IPS DF 6.9 (cell line): Measurements from ENCODE around the gene APOO.
"Not testable (repeated sequence)": the region's sequence is repeated elsewhere in the genome, so short reads cannot be mapped to it uniquely, and the experiment has no call there.

Experiments
- DNase-seq: peaks from one replicate; pipeline ENCODE4 v3.0.0-alpha.2; 2013; ENCODE audit warnings: low read depth, low spot score
- H3K27ac ChIP-seq: one replicate; pipeline ENCODE4 v1.5.1; 2013; ENCODE audit warnings: low read length, control low read depth
- H3K27me3 ChIP-seq: 2 replicates; pipeline ENCODE4 v1.6.1; 2013; ENCODE audit warnings: mild to moderate bottlenecking, low read length; ENCODE audit not compliant: control insufficient read depth, insufficient read depth
- H3K36me3 ChIP-seq: 2 replicates; pipeline ENCODE4 v1.6.1; 2013; ENCODE audit warnings: low read length; ENCODE audit not compliant: control insufficient read depth, insufficient read depth
- H3K4me1 ChIP-seq: 2 replicates; pipeline ENCODE4 v1.6.1; 2013; ENCODE audit warnings: low read length; ENCODE audit not compliant: control insufficient read depth, insufficient read depth
- H3K4me3 ChIP-seq: 2 replicates; pipeline ENCODE4 v1.5.1; 2013; ENCODE audit warnings: mild to moderate bottlenecking, low read length
- H3K9me3 ChIP-seq: 2 replicates; pipeline ENCODE4 v1.6.1; 2013; ENCODE audit warnings: low read length, inconsistent platforms; ENCODE audit not compliant: control insufficient read depth, insufficient read depth
- WGBS: extraction: QIAGEN DNeasy Blood & Tissue Kit; methylation state at CpG from one replicate; pipeline ENCODE4 v1.1.7; 2013; ENCODE audit warnings: mixed read lengths, missing lambda C conversion rate; ENCODE audit not compliant: insufficient read length, insufficient coverage; 5-methylcytosine and 5-hydroxymethylcytosine counted together

The APOO gene

GRCh38 chrX:23861215-23861896 lies 46.4 kb downstream of the APOO start:
- no CpG with 5 or more reads among the region's 6 CpGs for WGBS
- Histone ChIP-seq H3K36me3 (no peaks in the 10 kb centered on the region), H3K27me3 (no peaks in the 10 kb centered on the region), H3K4me1 (no peaks in the 10 kb centered on the region), H3K9me3 (no peaks in the 10 kb centered on the region), H3K4me3 (no peak overlapping the region), H3K27ac (no peak overlapping the region)
- DNase-seq = no peak

GRCh38 chrX:23859238-23859637 lies 48.5 kb downstream of the APOO start:
- not testable (repeated sequence) for H3K4me1 ChIP-seq, H3K27me3 ChIP-seq, H3K36me3 ChIP-seq, DNase-seq, H3K9me3 ChIP-seq, H3K4me3 ChIP-seq, H3K27ac ChIP-seq
- no CpG with 5 or more reads among the region's 7 CpGs for WGBS

- Histone ChIP-seq H3K4me3 (no peak overlapping the region), H3K36me3 (no peaks in the 10 kb centered on the region), H3K27ac (no peak overlapping the region), H3K9me3 (no peaks in the 10 kb centered on the region), H3K4me1 (no peaks in the 10 kb centered on the region), H3K27me3 (no peaks in the 10 kb centered on the region)
- DNase-seq = no peak
- WGBS = no CpG with 5 or more reads among the region's 5 CpGs
These were observed 49.8 kb downstream of the APOO start for GRCh38 chrX:23857935-23858334.

- no peaks in the 10 kb centered on the region for H3K27me3 ChIP-seq
These were observed 50.4 kb downstream of the APOO start for GRCh38 chrX:23857363-23857762.

DNA sequence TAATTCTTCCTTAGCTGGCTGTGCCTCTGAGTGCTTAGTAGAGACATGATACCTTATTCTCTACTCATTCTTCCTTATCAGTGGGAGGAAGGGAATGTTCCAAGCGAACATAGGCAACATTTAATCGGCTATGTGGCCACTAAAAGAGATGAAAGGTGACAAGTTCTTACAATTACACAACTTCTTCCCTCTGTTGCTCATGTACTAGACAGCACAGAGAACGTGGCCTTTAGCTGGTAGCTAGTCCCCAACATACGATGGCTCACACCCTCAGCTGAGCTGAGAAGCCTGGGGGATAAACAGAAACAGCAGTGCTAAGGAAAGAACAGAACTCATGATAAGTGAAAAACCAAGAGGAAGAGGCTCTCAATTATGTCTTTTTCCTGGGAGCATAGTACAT lies 52.2 kb downstream of the APOO start:
- Histone ChIP-seq H3K4me1 (no peaks in the 10 kb centered on the region), H3K9me3 (no peaks in the 10 kb centered on the region), H3K36me3 (no peaks in the 10 kb centered on the region), H3K27me3 (no peaks in the 10 kb centered on the region), H3K4me3 (no peak overlapping the region), H3K27ac (no peak overlapping the region)
- WGBS = no CpG with 5 or more reads among the region's 4 CpGs
- DNase-seq = no peak

More at GRCh38 chrX:23857363-23857762, 50.4 kb downstream of the APOO start:
- Histone ChIP-seq H3K27ac (no peak overlapping the region), H3K36me3 (no peaks in the 10 kb centered on the region), H3K4me3 (no peak overlapping the region), H3K4me1 (no peaks in the 10 kb centered on the region), H3K9me3 (no peaks in the 10 kb centered on the region)
- DNase-seq = no peak

GRCh38 chrX:23854945-23855344 lies 52.8 kb downstream of the APOO start:
- Histone ChIP-seq H3K27ac (no peak overlapping the region), H3K4me1 (no peaks in the 10 kb centered on the region), H3K36me3 (no peaks in the 10 kb centered on the region), H3K27me3 (no peaks in the 10 kb centered on the region), H3K4me3 (no peak overlapping the region), H3K9me3 (no peaks in the 10 kb centered on the region)
- WGBS = no CpG with 5 or more reads among the region's 3 CpGs
- DNase-seq = no peak

DNA sequence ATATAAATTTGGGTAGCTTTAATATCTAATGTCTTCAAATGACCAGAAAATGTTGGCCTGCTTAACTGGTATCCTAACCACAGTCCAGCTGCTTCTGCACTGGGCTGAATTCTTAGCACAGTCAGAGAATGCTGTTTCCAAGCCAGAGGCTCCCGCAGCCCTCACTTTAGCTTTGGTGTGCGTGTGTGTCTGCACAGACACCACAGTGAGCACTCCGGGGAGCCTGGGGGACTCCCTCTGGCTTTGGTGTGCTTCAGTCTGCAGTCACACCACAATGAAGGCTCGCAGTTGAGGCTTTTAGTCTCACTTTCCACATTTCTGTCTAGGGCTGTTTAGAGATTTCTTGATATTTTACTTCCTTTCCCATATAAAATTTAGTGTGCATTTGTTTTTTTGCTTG lies 53.6 kb downstream of the APOO start:
- H3K4me1 ChIP-seq = no peaks in the 10 kb centered on the region
- no peak overlapping the region for H3K27ac ChIP-seq
- no peaks in the 10 kb centered on the region for H3K9me3 ChIP-seq
- no peak overlapping the region for H3K4me3 ChIP-seq
- no CpG with 5 or more reads among the region's 4 CpGs for WGBS
- H3K27me3 ChIP-seq = no peaks in the 10 kb centered on the region
- DNase-seq = no peak
- H3K36me3 ChIP-seq = no peaks in the 10 kb centered on the region

GRCh38 chrX:23851544-23851943 lies 56.2 kb downstream of the APOO start:
- Histone ChIP-seq H3K36me3 (no peaks in the 10 kb centered on the region), H3K27ac (no peak overlapping the region), H3K4me3 (no peak overlapping the region), H3K4me1 (no peaks in the 10 kb centered on the region), H3K9me3 (no peaks in the 10 kb centered on the region), H3K27me3 (no peaks in the 10 kb centered on the region)
- no peak for DNase-seq
- no CpG with 5 or more reads among the region's 2 CpGs for WGBS

GRCh38 chrX:23849241-23849640 lies 58.5 kb downstream of the APOO start:
- no peak for DNase-seq
- Histone ChIP-seq H3K9me3 (no peaks in the 10 kb centered on the region), H3K4me1 (no peaks in the 10 kb centered on the region), H3K36me3 (no peaks in the 10 kb centered on the region), H3K27ac (no peak overlapping the region), H3K27me3 (no peaks in the 10 kb centered on the region), H3K4me3 (no peak overlapping the region)
- no CpG with 5 or more reads among the region's 5 CpGs for WGBS

- WGBS = no CpG with 5 or more reads among the region's 3 CpGs
- H3K27ac ChIP-seq = no peak overlapping the region
These were observed 62.4 kb downstream of the APOO start for GRCh38 chrX:23845351-23845817.

DNA sequence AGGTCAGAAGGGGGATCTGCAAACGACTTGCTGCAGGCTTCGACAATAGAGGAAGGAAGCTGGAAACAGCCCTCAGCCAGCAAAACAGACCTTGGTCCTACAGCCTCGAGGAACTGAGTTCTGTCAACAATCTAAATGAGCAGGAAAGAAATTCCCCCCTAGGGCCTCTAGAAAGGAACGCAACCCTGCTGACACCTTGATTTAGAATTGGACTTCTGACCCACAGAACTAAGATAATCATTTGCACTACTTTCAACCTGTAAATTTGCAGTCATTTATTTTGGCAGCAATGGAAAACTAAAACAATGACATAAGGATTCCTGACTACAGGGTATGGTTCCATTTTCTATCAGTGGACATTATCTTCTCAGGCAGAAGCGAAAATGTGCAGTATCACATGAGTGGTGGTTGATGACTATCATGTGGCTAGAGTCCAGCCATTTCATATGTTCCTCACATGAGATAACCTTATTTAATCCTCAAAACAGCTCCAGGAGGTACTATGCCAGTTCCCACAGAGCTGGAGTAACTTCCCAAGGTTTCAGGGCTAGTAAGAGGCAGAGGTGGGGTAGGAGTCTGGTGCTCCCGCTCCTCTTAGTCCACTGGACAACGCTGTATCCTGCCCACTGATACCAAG lies 63.1 kb downstream of the APOO start:
- Histone ChIP-seq H3K4me1 (no peaks in the 10 kb centered on the region), H3K36me3 (no peaks in the 10 kb centered on the region), H3K9me3 (no peaks in the 10 kb centered on the region), H3K27me3 (no peaks in the 10 kb centered on the region), H3K27ac (no peak overlapping the region), H3K4me3 (no peak overlapping the region)
- no peak for DNase-seq
- WGBS = no CpG with 5 or more reads among the region's 7 CpGs

More at GRCh38 chrX:23845351-23845817, 62.4 kb downstream of the APOO start:
- H3K9me3 ChIP-seq = no peaks in the 10 kb centered on the region
- no peaks in the 10 kb centered on the region for H3K36me3 ChIP-seq
- DNase-seq = no peak
- no peaks in the 10 kb centered on the region for H3K4me1 ChIP-seq
- no peak overlapping the region for H3K4me3 ChIP-seq
- H3K27me3 ChIP-seq = no peaks in the 10 kb centered on the region
